ENCODE results near the gene AKR1C3.
A peak's percentile ranks its signal among the peaks of the same experiment; 100 is the strongest.
"Not testable (repeated sequence)": the region's sequence is repeated elsewhere in the genome, so short reads cannot be mapped to it uniquely, and the experiment has no call there.

The AKR1C3 gene

DNA sequence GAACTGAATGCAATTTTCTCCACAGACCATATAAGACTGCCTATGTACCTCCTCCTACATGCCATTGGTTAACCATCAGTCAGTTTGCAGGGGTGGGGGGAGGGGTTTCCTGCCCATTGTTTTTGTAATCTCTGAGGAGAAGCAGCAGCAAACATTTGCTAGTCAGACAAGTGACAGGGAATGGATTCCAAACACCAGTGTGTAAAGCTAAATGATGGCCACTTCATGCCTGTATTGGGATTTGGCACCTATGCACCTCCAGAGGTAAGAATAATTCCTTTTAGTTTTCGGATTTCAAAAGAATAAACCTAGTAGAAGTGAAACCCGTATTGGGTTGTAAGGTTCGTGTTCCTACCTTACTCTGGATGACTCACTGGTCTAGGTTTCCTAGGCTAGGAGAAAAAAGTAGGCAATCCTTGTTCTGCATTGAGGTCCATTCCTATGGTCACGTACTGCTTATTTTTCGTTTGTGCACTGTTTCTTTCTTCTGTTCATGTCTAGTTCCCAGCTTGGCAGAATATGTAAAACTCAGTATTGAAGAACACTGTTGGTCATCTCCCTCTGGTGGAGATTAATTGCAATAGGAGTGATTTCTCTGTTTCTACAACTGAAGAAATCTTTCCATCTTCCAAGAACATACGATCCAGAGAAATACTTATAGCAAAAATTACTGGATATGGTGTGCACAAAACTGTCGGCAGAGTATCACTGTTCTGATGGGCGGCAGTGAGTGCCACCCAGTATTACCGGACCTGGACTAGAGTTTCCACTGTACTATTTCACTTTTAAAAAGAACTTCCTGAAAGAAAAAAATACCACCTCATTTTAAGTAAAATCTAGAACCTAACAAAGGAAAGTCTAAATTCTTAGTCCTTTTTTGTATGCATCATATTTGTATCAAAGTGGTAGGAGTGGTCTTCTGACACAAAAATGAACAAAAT lies at the start of gene AKR1C3:
AKR1C3 (plus strand) TSS at position 150 of the 941 bp plus-strand sequence; CDS start at position 181, 31 bp downstream.
- peak within 1 kb of the TSS; percentile 11 for H3K4me3 ChIP-seq
- no peaks in the 10 kb centered on the region for H3K9me3 ChIP-seq
- in situ Hi-C loops (cut with MboI; ENCODE audit: low sequenced_read_pairs) = loop anchor here (10.0 kb wide), 2 partner anchors 190 to 250 kb away; no protein-coding TSS in a partner anchor
- no peaks in the 10 kb centered on the region for H3K4me1 ChIP-seq
- DNase-seq (ENCODE audit: low spot score in 2 of 2) = peak in 1 of 2 experiments; percentile 50
- no peaks in the 10 kb centered on the region for H3K36me3 ChIP-seq (replicated peaks)
- no peaks in the 10 kb centered on the region for H3K27me3 ChIP-seq (ENCODE audit: low read depth)

DNA sequence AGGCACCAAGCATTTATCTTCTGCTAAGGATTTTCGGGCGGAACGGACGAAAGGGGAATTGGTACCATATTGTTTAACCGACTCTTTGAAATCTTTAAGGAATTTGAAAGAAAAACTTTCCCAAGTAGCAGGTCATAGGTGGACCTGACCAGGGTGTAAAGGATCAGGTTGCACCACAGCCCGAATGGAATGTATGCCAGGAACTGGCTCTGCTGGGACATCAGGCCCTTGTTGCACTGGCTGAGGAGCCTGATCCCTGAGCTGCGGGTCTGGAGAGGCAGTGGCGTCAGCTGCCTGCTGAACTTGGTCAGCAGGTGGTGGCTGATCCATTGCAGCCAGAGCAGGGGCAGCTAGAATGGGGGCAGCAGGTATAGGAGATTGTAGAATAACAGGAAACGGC lies 49.1 kb upstream of the AKR1C3 start:
- in situ Hi-C loops (cut with MboI; ENCODE audit: low sequenced_read_pairs) = no loop called here
- Histone ChIP-seq H3K9me3 (no peaks in the 10 kb centered on the region; the same call in 1 of the 2 replicates), H3K4me1 (no peaks in the 10 kb centered on the region), H3K4me3 (no peak overlapping the region), H3K36me3 (replicated peaks) (no peaks in the 10 kb centered on the region), H3K27me3 (ENCODE audit: low read depth) (no peaks in the 10 kb centered on the region)
- no peak for DNase-seq (ENCODE audit: low spot score in 2 of 2)

DNA sequence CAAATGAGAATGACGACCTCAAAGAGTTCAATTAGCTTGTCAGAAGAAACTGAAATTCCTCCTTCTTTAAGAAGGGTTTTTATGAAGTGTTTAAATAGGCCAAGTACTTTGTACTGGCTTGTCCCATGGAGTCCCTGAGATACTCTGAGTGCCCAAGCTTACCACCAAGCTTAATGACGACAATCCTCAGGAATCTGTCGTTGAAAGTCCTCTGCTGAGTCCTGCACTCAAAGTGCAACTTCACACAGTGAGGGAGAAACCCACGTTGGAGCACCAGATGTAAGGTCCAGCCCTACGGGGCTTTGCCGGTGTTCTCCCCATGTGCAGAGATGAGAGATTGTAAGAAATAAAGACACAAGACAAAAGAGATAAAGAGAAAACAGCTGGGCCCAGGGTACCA lies 47.8 kb upstream of the AKR1C3 start:
- in situ Hi-C loops (cut with MboI; ENCODE audit: low sequenced_read_pairs) = no loop called here
- H3K4me3 ChIP-seq = no peak overlapping the region
- no peaks in the 10 kb centered on the region; the same call in 1 of the 2 replicates for H3K9me3 ChIP-seq
- H3K4me1 ChIP-seq = no peaks in the 10 kb centered on the region
- DNase-seq (ENCODE audit: low spot score in 2 of 2) = no peak
- H3K36me3 ChIP-seq (replicated peaks) = no peaks in the 10 kb centered on the region
- no peaks in the 10 kb centered on the region for H3K27me3 ChIP-seq (ENCODE audit: low read depth)

DNA sequence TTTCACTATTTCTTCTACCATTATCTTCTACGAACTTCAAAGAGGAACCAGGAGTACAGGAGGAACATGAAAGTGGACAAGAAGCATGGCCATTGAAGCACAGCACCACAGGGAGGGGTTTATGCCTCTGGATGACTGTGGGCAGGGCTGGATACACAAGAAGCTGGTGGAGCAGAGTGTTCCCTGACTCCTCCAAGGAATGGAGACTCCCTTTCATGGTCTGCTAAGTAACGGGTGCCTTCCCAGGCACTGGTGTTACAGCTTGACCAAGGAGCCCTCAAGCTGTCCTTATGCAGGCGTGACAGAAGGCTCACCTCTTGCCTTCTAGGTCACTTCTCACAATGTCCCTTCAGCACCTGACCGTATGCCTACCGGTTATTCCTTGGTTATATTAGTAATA lies 47.2 kb upstream of the AKR1C3 start:
- H3K36me3 ChIP-seq (replicated peaks); H3K9me3 ChIP-seq; in situ Hi-C loops (cut with MboI; ENCODE audit: low sequenced_read_pairs); DNase-seq (ENCODE audit: low spot score in 2 of 2); H3K4me1 ChIP-seq; H3K4me3 ChIP-seq; H3K27me3 ChIP-seq (ENCODE audit: low read depth): not testable (repeated sequence)

DNA sequence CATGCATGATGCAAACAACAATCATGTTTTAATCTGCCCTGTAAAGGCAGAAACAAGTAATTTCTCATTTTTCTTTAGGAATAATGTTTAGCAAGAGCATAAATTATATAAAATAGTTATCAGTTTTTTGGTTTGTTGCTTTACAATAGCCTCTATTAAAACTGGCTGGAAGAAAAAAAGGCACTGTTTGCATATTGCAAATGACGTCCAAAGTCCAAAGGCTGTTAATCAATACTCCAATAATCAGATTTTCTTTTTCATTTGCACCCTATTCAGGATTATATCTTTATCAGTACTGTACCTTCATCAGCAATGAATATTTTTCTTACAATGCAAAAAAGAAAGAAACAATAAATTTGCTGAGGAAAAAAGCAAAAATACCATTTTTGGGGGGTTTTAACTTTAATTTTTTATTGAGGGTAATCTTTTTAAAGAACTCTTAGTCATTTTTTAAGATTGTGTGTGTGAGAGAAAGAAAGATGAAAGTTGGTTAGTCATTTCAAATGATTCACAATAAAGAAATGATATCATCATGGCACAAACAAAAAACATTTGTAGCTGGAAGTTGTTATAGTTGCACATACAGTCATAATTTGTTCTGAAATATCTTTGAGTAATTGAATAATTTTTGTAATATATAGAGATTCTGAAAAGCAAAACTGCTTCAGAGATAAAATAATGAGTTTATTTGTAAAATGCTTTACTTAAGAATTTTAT lies 46.1 kb upstream of the AKR1C3 start:
- Histone ChIP-seq H3K27me3 (ENCODE audit: low read depth) (no peaks in the 10 kb centered on the region), H3K9me3 (no peaks in the 10 kb centered on the region), H3K4me3 (no peak overlapping the region), H3K36me3 (replicated peaks) (no peaks in the 10 kb centered on the region), H3K4me1 (no peaks in the 10 kb centered on the region)
- in situ Hi-C loops (cut with MboI; ENCODE audit: low sequenced_read_pairs) = no loop called here
- DNase-seq (ENCODE audit: low spot score in 2 of 2) = no peak

DNA sequence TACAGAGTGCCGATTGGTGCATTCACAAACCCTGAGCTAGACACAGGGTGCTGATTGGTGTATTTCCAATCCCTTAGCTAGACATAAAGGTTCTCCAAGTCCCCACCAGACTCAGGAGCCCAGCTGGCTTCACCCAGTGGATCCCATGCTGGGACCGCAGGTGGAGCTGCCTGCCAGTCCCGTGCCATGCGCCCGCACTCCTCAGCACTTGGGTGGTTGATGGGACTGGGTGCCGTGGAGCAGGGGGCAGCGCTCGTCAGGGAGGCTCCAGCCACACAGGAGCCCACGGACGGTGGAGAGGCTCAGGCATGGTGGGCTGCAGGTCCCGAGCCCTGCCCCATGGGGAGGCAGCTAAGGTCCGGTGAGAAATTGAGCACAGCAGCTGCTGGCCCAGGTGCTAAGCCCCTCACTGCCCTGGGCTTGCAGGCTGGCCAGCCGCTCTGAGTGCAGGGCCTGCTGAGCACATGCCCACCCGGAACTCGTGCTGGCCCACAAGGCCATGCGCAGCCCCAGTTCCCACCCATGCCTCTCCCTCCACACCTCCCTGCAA lies 41.2 kb upstream of the AKR1C3 start:
- H3K9me3 ChIP-seq; in situ Hi-C loops (cut with MboI; ENCODE audit: low sequenced_read_pairs); H3K4me1 ChIP-seq; DNase-seq (ENCODE audit: low spot score in 2 of 2); H3K27me3 ChIP-seq (ENCODE audit: low read depth); H3K36me3 ChIP-seq (replicated peaks); H3K4me3 ChIP-seq: not testable (repeated sequence)

DNA sequence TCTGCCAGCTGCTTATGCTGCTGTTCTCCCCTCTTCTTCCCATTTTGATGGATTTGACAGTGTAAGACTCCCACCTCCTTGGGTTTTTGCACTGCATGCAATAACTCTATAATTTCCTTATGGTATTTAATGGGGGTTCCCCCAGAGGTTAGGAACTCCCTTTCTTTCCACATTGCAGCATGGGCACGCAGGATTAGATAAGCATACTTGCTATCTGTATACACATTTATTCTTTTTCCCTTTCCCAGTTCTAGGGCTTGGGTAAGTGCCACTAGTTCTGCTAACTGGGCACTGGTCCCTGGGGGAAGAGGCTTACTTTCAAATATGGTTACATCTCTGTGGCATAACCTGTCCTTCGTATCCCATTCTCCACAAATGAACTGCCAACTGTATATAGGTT lies 39.4 kb upstream of the AKR1C3 start:
- DNase-seq (ENCODE audit: low spot score in 2 of 2); H3K36me3 ChIP-seq (replicated peaks); H3K9me3 ChIP-seq; H3K4me1 ChIP-seq; in situ Hi-C loops (cut with MboI; ENCODE audit: low sequenced_read_pairs); H3K27me3 ChIP-seq (ENCODE audit: low read depth); H3K4me3 ChIP-seq: not testable (repeated sequence)

DNA sequence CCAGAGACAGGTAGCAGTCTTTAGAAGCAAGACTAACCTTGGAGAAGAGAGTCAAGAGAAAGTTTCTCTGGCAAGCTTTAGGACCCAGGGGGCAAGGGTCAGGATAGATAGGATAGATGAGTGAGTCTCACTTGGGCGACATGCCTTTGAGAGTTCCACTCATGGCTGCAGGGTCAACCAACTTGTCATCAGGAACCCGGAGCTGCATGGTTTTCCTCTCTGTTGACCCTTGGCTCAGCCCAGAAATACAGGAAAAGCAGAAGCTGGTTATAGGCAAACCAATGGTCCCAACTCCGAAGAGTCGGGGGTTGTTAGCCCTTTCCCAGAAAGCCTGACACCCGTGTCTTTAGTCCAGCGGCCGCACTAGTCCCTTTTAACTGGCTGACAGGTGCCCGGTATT lies 34.9 kb upstream of the AKR1C3 start:
- H3K4me3 ChIP-seq; in situ Hi-C loops (cut with MboI; ENCODE audit: low sequenced_read_pairs); H3K9me3 ChIP-seq; H3K4me1 ChIP-seq; H3K27me3 ChIP-seq (ENCODE audit: low read depth); DNase-seq (ENCODE audit: low spot score in 2 of 2); H3K36me3 ChIP-seq (replicated peaks): not testable (repeated sequence)

DNA sequence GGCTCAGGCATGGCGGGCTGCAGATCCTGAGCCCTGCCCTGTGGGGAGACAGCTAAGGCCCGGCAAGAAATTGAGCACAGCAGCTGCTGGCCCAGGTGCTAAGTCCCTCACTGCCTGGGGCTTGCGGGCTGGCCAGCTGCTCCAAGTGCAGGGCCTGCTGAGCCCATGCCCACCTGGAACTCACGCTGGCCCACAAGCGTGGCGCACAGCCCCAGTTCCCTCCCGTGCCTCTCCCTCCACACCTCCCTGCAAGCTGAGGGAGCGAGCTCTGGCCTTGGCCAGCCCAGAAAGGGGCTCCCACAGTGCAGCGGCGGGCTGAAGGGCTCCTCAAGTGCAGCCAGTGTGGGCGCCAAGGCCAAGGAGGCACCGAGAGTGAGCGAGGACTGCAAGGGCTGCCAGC lies 33.4 kb upstream of the AKR1C3 start:
- in situ Hi-C loops (cut with MboI; ENCODE audit: low sequenced_read_pairs); H3K27me3 ChIP-seq (ENCODE audit: low read depth); H3K4me3 ChIP-seq; H3K9me3 ChIP-seq; H3K36me3 ChIP-seq (replicated peaks); DNase-seq (ENCODE audit: low spot score in 2 of 2); H3K4me1 ChIP-seq: not testable (repeated sequence)

DNA sequence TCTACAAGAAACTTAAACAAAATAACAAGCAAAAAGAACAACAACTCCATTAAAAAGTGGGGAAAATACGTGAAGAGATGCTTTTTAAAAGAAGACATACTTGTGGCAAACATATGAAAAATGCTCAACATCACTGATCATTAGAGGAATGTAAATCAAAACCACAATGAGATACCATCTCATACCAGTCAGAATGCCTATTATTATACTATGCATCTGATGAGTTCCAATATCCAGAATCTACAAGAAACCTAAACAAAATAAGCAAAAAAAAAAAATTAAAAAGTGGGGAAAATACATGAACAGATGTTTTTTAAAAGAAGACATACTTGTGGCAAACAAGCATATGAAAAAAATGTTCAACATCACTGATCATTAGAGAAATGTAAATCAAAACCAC lies 29.6 kb upstream of the AKR1C3 start:
- Histone ChIP-seq H3K27me3 (ENCODE audit: low read depth) (no peaks in the 10 kb centered on the region), H3K4me1 (no peaks in the 10 kb centered on the region; the same call in 1 of the 2 replicates), H3K9me3 (no peaks in the 10 kb centered on the region), H3K4me3 (no peak overlapping the region), H3K36me3 (replicated peaks) (no peaks in the 10 kb centered on the region)
- no peak for DNase-seq (ENCODE audit: low spot score in 2 of 2)
- in situ Hi-C loops (cut with MboI; ENCODE audit: low sequenced_read_pairs) = no loop called here

DNA sequence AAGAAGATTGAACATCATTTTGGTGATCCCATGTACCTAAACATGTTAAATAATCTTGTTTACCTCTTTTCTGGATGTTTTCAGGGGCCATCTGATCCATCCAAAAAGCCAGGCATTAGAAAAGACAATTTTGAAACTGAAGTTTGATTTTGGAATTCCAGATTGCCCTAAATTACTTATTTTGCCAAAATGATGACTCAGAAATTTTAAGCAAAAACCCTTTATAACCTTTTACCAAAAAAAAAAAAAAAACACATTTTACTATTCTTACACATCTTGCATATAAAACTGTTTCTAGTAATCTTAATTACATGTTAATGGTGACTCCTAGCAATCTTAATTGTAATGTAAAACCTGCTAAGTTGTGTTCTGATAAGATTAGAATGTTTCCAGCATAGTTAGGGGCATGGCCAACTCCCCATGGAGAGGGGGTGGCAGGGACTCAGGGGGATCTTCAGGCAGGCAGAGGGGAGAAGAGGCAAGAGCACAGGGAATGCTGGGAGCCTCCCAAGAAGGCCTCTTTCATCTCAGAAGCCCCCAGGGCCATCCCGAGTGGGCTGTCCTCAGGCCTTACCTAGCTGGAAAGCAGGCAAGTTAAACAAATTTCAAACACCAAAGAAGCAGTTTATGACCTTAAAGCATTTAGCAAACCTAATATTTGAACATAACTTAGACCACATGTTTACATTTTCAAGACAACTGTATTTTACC lies 25.8 kb upstream of the AKR1C3 start:
- H3K27me3 ChIP-seq (ENCODE audit: low read depth) = no peaks in the 10 kb centered on the region
- peak in 1 of 2 experiments; percentile 20 for DNase-seq (ENCODE audit: low spot score in 2 of 2)
- in situ Hi-C loops (cut with MboI; ENCODE audit: low sequenced_read_pairs) = no loop called here
- no peaks in the 10 kb centered on the region for H3K9me3 ChIP-seq
- peaks cover 23% of the 10 kb centered on the region for H3K4me1 ChIP-seq
- H3K36me3 ChIP-seq (replicated peaks) = no peaks in the 10 kb centered on the region
- H3K4me3 ChIP-seq = no peak overlapping the region

DNA sequence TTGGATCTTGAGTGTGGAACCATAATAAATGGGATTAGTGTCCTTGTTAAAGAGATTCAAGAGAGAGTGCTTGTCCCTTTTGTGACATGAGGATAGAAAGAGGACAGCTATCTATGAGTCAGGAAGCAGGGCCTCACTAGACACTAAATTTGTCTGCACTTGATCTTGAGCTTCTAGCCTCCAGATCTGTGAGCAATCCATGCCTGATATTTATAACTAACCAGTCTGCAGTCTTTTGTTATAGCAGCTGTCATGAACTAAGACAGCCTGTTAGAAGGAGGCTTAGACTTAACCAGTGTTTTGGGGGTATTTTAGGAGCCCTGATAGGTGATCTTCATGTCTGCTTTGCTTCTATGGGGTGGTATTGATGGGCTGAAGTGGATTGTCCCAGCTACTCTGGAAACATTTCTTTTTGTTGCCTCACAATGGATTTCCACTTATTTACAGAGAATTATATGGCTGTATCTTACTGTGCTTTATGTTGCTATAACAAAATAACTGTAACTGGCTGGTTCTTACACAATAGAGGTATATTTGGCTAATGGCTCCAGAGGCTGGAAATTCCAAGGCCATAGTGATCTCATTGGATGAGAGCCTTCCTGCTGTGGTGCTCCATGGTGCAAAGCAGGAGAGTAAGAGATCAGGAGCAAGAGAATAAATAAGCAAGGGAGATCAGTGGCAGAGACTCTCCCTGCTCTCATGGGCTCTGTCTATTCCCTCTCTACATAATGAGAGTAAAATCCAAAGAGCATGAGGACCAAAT lies 23.4 kb upstream of the AKR1C3 start:
- Histone ChIP-seq H3K4me3 (no peak overlapping the region), H3K27me3 (ENCODE audit: low read depth) (no peaks in the 10 kb centered on the region), H3K4me1 (peaks cover 23% of the 10 kb centered on the region), H3K9me3 (no peaks in the 10 kb centered on the region), H3K36me3 (replicated peaks) (no peaks in the 10 kb centered on the region)
- no peak for DNase-seq (ENCODE audit: low spot score in 2 of 2)
- in situ Hi-C loops (cut with MboI; ENCODE audit: low sequenced_read_pairs) = no loop called here
